ACHN (cell line): ENCODE results near the gene TDRD7.
A peak's percentile ranks its signal among the peaks of the same experiment; 100 is the strongest.

Experiments
- DNase-seq: peaks from one replicate; pipeline ENCODE4 v3.0.0-alpha.2; 2015
- in situ Hi-C: cut with HindIII; loops from 2 replicates; pipeline ENCODE4 v1.10.0; 2017; ENCODE audit warnings: low sequenced_read_pairs, low pct_ligation_motif_present, low pct_unique_long_range_greater_than_20kb

Gene TDRD7

GRCh38 chr9:97500263-97500662, 88.4 kb downstream of the TDRD7 start:
- in situ Hi-C loops, result no loop called here

GRCh38 chr9:97500765-97501176, 88.9 kb downstream of the TDRD7 start:
- no peak for DNase-seq
- in situ Hi-C loops, result no loop called here

More at GRCh38 chr9:97500263-97500662, 88.4 kb downstream of the TDRD7 start:
- DNase-seq, result no peak

- in situ Hi-C loops, result no loop called here
- DNase-seq, result peak; percentile 63
Measured at GRCh38 chr9:97501177-97501971, 89.5 kb downstream of the TDRD7 start, which contains the start of gene TMOD1. Gene TMOD1 (plus strand): TSS chr9:97501666. CDS start chr9:97524189, 22,523 bp downstream.

- no peak for DNase-seq
- in situ Hi-C loops, result no loop called here
Measured at GRCh38 chr9:97501972-97502221, 90.0 kb downstream of the TDRD7 start.

GRCh38 chr9:97502222-97502983, 90.5 kb downstream of the TDRD7 start:
- DNase-seq, result no peak
- in situ Hi-C loops, result no loop called here

GRCh38 chr9:97502984-97503861, 91.3 kb downstream of the TDRD7 start:
- in situ Hi-C loops, result no loop called here
- DNase-seq, result no peak

GRCh38 chr9:97503862-97504210, 91.9 kb downstream of the TDRD7 start:
- in situ Hi-C loops, result no loop called here
- no peak for DNase-seq

- DNase-seq, result no peak
- in situ Hi-C loops, result no loop called here
Measured at GRCh38 chr9:97504381-97505216, 92.7 kb downstream of the TDRD7 start.

GRCh38 chr9:97505845-97506244, 93.9 kb downstream of the TDRD7 start:
- DNase-seq, result no peak
- in situ Hi-C loops, result no loop called here

- in situ Hi-C loops, result no loop called here
- no peak for DNase-seq
Measured at GRCh38 chr9:97506306-97506705, 94.4 kb downstream of the TDRD7 start.

- no peak for DNase-seq
- in situ Hi-C loops, result no loop called here
Measured at GRCh38 chr9:97506787-97507186, 94.9 kb downstream of the TDRD7 start.

- no peak for DNase-seq
- in situ Hi-C loops, result no loop called here
Measured at GRCh38 chr9:97507428-97507984, 95.6 kb downstream of the TDRD7 start.

- in situ Hi-C loops, result no loop called here
- no peak for DNase-seq
Measured at GRCh38 chr9:97508852-97509251, 97.0 kb downstream of the TDRD7 start.

GRCh38 chr9:97510797-97511654, 99.1 kb downstream of the TDRD7 start:
- in situ Hi-C loops, result no loop called here
- DNase-seq, result peak; percentile 19

- in situ Hi-C loops, result no loop called here
- DNase-seq, result no peak
Measured at GRCh38 chr9:97511655-97512427, 99.9 kb downstream of the TDRD7 start.

- in situ Hi-C loops, result no loop called here
Measured at GRCh38 chr9:97512966-97513560, 101.2 kb downstream of the TDRD7 start.

More at GRCh38 chr9:97512966-97513560, 101.2 kb downstream of the TDRD7 start:
- DNase-seq, result no peak
